SK-N-SH treated with all-trans-retinoic acid at 6 μM for 48 hours (cell line): Measurements from ENCODE around the gene FGFRL1.

Experiments
- ATAC-seq: fragments of 200-7000 bp; cut with Tn5 transposase; 3 replicates; pipeline ENCODE4 v1.9.1; 2020; ENCODE audit warnings: mild to moderate bottlenecking, moderate library complexity
- BACH2 ChIP-seq: fragments of 250-450 bp; sonication (Bioruptor Pico); IDR thresholded peaks from 2 replicates; pipeline ENCODE4 v1.9.0; 2021; ENCODE audit warnings: mild to moderate bottlenecking, borderline replicate concordance
- CSDC2 ChIP-seq: fragments of 250-450 bp; sonication (Bioruptor Pico); IDR thresholded peaks from 2 replicates; pipeline ENCODE4 v1.5.0; 2020; ENCODE audit warnings: mild to moderate bottlenecking, moderate library complexity
- ESRRG ChIP-seq: fragments of 250-450 bp; sonication (Bioruptor Pico); IDR thresholded peaks from 2 replicates; pipeline ENCODE4 v1.6.1; 2021; ENCODE audit warnings: mild to moderate bottlenecking
- ISL1 ChIP-seq: fragments of 250-450 bp; sonication (Bioruptor Pico); IDR thresholded peaks from 2 replicates; pipeline ENCODE4 v2.1.2; 2022; ENCODE audit warnings: mild to moderate bottlenecking, moderate library complexity
- OSR1 ChIP-seq: fragments of 250-450 bp; sonication (Bioruptor Pico); IDR thresholded peaks from 2 replicates; pipeline ENCODE4 v1.8.0; 2022; ENCODE audit warnings: moderate library complexity, mild to moderate bottlenecking, inconsistent platforms
- PPARA ChIP-seq: fragments of 250-450 bp; sonication (Bioruptor Pico); IDR thresholded peaks from 2 replicates; pipeline ENCODE4 v1.5.0; 2020; ENCODE audit warnings: mild to moderate bottlenecking, borderline replicate concordance
- SNAI2 ChIP-seq: fragments of 250-450 bp; sonication (Bioruptor Pico); IDR thresholded peaks from 2 replicates; pipeline ENCODE4 v1.5.0; 2020; ENCODE audit warnings: mild to moderate bottlenecking, moderate library complexity
- TOX ChIP-seq: fragments of 250-450 bp; sonication (Bioruptor Pico); IDR thresholded peaks from 2 replicates; pipeline ENCODE4 v1.8.0; 2021; ENCODE audit warnings: mild to moderate bottlenecking, moderate library complexity, borderline replicate concordance
- ZC3H10 ChIP-seq: fragments of 250-450 bp; sonication (Bioruptor Pico); IDR thresholded peaks from 2 replicates; pipeline ENCODE4 v1.5.1; 2021; ENCODE audit warnings: mild to moderate bottlenecking, moderate library complexity
- ZFP3 ChIP-seq: fragments of 250-450 bp; sonication (Bioruptor Pico); IDR thresholded peaks from 2 replicates; pipeline ENCODE4 v1.5.0; 2020; ENCODE audit warnings: mild to moderate bottlenecking, moderate library complexity
- ZNF70 ChIP-seq: fragments of 450-650 bp; formaldehyde crosslinking; IDR thresholded peaks from 2 replicates; pipeline ENCODE4 v1.5.0; 2020; ENCODE audit warnings: mild to moderate bottlenecking, moderate library complexity
- ZNF8 ChIP-seq: fragments of 450-650 bp; formaldehyde crosslinking; IDR thresholded peaks from 2 replicates; pipeline ENCODE4 v1.5.0; 2020; ENCODE audit warnings: mild to moderate bottlenecking, moderate library complexity
- TF ChIP-seq, protein P1 (sequence below): fragments of 250-450 bp; sonication (Bioruptor Pico); IDR thresholded peaks from 2 replicates; pipeline ENCODE4 v1.8.0; 2021; ENCODE audit warnings: low read depth, mild to moderate bottlenecking, moderate library complexity, borderline replicate concordance
- TF ChIP-seq, protein P2 (sequence below): fragments of 250-450 bp; sonication (Bioruptor Pico); IDR thresholded peaks from 2 replicates; pipeline ENCODE4 v1.5.1; 2020; ENCODE audit warnings: low read depth, mild to moderate bottlenecking, moderate library complexity
- TF ChIP-seq, protein P3 (sequence below): fragments of 250-450 bp; sonication (Bioruptor Pico); IDR thresholded peaks from 2 replicates; pipeline ENCODE4 v1.8.0; 2020; ENCODE audit warnings: mild to moderate bottlenecking, moderate library complexity, borderline replicate concordance
- TF ChIP-seq, protein P4 (sequence below): fragments of 250-450 bp; sonication (Bioruptor Pico); IDR thresholded peaks from 2 replicates; pipeline ENCODE4 v1.5.1; 2021; ENCODE audit warnings: mild to moderate bottlenecking, moderate library complexity
- TF ChIP-seq, protein P5 (sequence below): fragments of 250-450 bp; sonication (Bioruptor Pico); IDR thresholded peaks from 2 replicates; pipeline ENCODE4 v1.5.0; 2020; ENCODE audit warnings: mild to moderate bottlenecking, moderate library complexity

The FGFRL1 gene

DNA sequence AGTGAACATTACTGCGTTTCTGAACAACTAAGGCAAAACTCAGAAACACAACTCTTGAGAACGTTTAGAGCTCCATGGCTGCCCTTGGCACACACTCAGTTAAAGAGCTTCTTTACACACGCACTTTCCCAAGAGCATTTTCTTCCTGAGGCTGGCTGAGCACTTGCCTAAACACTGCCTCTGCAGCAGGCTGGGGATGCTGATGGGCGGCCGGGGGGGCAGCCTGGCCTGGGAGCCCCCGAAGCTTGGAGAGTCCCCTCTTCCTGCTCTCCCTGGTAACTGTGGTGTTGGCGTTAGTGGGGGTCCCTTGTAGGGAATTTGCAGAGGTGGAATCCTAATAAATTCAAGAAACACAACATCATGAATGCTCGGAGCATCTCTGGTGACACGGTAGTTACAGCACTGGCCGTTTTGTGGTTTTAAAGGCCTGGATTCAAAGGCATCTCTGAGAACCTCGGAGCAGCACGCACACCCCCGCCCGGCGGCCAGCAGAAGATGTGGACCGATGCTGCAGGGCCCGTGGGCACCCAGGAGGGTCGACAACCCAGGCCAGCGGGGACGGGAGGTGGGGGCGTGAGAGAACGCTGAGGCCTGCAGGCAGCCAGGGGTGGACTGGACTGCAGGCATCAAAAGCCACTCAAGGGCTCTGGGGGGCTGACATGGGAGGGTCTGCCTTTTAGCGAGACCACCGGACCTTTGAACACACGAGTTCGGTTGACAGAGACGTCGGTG, 45.4 kb downstream of the FGFRL1 start:
- TF ChIP-seq, protein P1, sequence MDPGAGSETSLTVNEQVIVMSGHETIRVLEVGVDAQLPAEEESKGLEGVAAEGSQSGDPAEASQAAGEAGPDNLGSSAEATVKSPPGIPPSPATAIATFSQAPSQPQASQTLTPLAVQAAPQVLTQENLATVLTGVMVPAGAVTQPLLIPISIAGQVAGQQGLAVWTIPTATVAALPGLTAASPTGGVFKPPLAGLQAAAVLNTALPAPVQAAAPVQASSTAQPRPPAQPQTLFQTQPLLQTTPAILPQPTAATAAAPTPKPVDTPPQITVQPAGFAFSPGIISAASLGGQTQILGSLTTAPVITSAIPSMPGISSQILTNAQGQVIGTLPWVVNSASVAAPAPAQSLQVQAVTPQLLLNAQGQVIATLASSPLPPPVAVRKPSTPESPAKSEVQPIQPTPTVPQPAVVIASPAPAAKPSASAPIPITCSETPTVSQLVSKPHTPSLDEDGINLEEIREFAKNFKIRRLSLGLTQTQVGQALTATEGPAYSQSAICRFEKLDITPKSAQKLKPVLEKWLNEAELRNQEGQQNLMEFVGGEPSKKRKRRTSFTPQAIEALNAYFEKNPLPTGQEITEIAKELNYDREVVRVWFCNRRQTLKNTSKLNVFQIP (CRISPR knock-in tag), result no peak
- TF ChIP-seq ZFP3 (CRISPR knock-in tag), result no peak
- TF ChIP-seq CSDC2 (CRISPR knock-in tag), result no peak
- TF ChIP-seq TOX (CRISPR knock-in tag), result no peak
- no peak for TF ChIP-seq ZNF70 (CRISPR knock-in tag)
- TF ChIP-seq OSR1 (CRISPR knock-in tag), result no peak
- TF ChIP-seq, protein P2, sequence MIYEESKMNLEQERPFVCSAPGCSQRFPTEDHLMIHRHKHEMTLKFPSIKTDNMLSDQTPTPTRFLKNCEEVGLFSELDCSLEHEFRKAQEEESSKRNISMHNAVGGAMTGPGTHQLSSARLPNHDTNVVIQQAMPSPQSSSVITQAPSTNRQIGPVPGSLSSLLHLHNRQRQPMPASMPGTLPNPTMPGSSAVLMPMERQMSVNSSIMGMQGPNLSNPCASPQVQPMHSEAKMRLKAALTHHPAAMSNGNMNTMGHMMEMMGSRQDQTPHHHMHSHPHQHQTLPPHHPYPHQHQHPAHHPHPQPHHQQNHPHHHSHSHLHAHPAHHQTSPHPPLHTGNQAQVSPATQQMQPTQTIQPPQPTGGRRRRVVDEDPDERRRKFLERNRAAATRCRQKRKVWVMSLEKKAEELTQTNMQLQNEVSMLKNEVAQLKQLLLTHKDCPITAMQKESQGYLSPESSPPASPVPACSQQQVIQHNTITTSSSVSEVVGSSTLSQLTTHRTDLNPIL (CRISPR knock-in tag), result no peak
- TF ChIP-seq BACH2 (CRISPR knock-in tag), result no peak
- ATAC-seq, result no peak

DNA sequence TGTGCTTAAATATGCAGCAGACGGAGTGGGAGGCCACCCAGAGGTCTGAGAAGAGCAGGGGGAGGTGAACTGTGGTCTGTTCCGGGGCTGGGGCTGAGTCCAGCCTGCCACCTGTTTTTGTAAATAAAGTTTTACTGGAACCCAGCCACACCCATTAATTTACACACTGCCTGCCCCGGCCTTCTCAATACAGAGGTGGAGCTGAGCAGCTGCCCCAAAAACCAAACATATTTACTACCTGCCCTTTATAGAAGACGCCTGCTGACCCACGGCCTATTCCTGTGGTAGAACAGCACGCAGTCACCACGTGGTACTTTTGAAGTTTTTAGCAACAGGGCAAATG, 45.9 kb downstream of the FGFRL1 start:
- no peak for TF ChIP-seq SNAI2 (CRISPR knock-in tag)
- TF ChIP-seq, protein P3, sequence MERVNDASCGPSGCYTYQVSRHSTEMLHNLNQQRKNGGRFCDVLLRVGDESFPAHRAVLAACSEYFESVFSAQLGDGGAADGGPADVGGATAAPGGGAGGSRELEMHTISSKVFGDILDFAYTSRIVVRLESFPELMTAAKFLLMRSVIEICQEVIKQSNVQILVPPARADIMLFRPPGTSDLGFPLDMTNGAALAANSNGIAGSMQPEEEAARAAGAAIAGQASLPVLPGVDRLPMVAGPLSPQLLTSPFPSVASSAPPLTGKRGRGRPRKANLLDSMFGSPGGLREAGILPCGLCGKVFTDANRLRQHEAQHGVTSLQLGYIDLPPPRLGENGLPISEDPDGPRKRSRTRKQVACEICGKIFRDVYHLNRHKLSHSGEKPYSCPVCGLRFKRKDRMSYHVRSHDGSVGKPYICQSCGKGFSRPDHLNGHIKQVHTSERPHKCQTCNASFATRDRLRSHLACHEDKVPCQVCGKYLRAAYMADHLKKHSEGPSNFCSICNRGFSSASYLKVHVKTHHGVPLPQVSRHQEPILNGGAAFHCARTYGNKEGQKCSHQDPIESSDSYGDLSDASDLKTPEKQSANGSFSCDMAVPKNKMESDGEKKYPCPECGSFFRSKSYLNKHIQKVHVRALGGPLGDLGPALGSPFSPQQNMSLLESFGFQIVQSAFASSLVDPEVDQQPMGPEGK (CRISPR knock-in tag), result no peak
- no peak for TF ChIP-seq ZFP3 (CRISPR knock-in tag)
- TF ChIP-seq, protein P4, sequence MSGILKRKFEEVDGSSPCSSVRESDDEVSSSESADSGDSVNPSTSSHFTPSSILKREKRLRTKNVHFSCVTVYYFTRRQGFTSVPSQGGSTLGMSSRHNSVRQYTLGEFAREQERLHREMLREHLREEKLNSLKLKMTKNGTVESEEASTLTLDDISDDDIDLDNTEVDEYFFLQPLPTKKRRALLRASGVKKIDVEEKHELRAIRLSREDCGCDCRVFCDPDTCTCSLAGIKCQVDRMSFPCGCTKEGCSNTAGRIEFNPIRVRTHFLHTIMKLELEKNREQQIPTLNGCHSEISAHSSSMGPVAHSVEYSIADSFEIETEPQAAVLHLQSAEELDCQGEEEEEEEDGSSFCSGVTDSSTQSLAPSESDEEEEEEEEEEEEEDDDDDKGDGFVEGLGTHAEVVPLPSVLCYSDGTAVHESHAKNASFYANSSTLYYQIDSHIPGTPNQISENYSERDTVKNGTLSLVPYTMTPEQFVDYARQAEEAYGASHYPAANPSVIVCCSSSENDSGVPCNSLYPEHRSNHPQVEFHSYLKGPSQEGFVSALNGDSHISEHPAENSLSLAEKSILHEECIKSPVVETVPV (CRISPR knock-in tag), result no peak
- TF ChIP-seq ESRRG (CRISPR knock-in tag), result no peak
- no peak for TF ChIP-seq ZC3H10 (CRISPR knock-in tag)
- TF ChIP-seq PPARA (CRISPR knock-in tag), result no peak
- no peak for TF ChIP-seq ISL1 (CRISPR knock-in tag)
- ATAC-seq, result no peak

DNA sequence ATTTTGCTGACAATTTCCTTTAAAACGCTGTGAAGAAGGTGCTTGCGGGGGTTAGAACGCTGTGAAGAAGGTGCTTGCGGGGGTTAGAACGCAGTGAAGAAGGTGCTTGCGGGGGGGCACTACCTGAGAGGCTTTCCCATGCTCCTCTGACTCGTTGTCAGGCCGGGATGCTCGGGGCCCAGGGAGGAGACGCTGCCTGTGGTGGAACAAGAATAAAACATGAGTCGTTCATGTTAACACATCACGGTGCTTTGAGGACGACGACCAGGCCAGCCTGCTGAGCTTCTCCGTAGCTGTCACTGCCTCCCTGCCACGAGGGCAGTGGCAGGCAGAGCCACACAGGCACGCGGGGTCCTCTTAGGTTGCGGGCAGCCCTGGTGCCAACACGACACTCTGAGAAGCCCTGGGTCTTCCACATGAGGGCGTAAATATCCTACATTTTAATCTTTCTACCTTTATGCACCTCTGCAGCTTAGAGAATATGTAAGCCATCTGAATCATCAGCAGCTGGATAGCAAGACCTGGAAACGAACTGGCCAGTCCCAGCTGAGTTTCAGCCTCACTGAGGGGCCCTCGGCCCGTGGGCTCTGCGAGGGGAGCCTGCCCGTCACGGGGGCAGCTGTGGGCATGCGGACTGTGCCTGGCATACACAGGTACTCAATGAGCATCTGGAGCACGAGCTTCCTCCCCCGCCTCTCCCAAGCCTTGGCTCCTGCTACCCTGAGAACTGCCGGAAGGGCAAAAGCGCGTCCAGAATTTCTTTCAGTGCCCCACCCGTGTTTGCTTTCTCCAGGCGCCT, 47.0 kb downstream of the FGFRL1 start:
- ATAC-seq, result peak; percentile 30; the same call in 2 of the 3 replicates
- TF ChIP-seq, protein P1 (CRISPR knock-in tag), result no peak
- TF ChIP-seq, protein P3 (CRISPR knock-in tag), result no peak
- TF ChIP-seq ZNF8 (CRISPR knock-in tag) (no peak), ESRRG (CRISPR knock-in tag) (no peak), SNAI2 (CRISPR knock-in tag) (no peak), CSDC2 (CRISPR knock-in tag) (no peak), PPARA (CRISPR knock-in tag) (no peak)
- TF ChIP-seq, protein P5, sequence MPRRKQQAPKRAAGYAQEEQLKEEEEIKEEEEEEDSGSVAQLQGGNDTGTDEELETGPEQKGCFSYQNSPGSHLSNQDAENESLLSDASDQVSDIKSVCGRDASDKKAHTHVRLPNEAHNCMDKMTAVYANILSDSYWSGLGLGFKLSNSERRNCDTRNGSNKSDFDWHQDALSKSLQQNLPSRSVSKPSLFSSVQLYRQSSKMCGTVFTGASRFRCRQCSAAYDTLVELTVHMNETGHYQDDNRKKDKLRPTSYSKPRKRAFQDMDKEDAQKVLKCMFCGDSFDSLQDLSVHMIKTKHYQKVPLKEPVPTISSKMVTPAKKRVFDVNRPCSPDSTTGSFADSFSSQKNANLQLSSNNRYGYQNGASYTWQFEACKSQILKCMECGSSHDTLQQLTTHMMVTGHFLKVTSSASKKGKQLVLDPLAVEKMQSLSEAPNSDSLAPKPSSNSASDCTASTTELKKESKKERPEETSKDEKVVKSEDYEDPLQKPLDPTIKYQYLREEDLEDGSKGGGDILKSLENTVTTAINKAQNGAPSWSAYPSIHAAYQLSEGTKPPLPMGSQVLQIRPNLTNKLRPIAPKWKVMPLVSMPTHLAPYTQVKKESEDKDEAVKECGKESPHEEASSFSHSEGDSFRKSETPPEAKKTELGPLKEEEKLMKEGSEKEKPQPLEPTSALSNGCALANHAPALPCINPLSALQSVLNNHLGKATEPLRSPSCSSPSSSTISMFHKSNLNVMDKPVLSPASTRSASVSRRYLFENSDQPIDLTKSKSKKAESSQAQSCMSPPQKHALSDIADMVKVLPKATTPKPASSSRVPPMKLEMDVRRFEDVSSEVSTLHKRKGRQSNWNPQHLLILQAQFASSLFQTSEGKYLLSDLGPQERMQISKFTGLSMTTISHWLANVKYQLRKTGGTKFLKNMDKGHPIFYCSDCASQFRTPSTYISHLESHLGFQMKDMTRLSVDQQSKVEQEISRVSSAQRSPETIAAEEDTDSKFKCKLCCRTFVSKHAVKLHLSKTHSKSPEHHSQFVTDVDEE (CRISPR knock-in tag), result no peak
